Neural progenitor cell (in vitro differentiated cells): ENCODE data around the gene RBM44. TPM values are rescaled to one million over a fixed set of nuclear protein-coding genes. Genes with fewer than 3 reads are reported as not detected.
A peak's percentile ranks its signal among the peaks of the same experiment; 100 is the strongest.

Source experiments
- DNase-seq: peaks from one replicate; pipeline ENCODE4 v3.0.0-alpha.2; 2016; ENCODE audit warnings: low spot score
- H2AFZ ChIP-seq: fragments of 200-600 bp; sonication (generic); replicated peaks from 2 replicates; pipeline ENCODE4 v1.6.1; 2016; ENCODE audit warnings: antibody characterized with exemption
- H3F3A ChIP-seq: fragments of 200-600 bp; sonication (generic); 2 replicates; pipeline ENCODE4 v1.6.1; 2016; ENCODE audit warnings: antibody characterized with exemption, low read depth
- H3K27ac ChIP-seq: fragments of 200-600 bp; sonication (generic); 2 replicates; pipeline ENCODE4 v1.5.1; 2016; ENCODE audit warnings: mild to moderate bottlenecking
- H3K27me3 ChIP-seq: fragments of 200-600 bp; sonication (generic); 2 replicates; pipeline ENCODE4 v1.6.1; 2016; ENCODE audit warnings: mild to moderate bottlenecking, moderate library complexity
- H3K36me3 ChIP-seq: fragments of 200-600 bp; sonication (generic); 2 replicates; pipeline ENCODE4 v1.5.1; 2016
- H3K4me1 ChIP-seq: fragments of 200-600 bp; sonication (generic); 2 replicates; pipeline ENCODE4 v1.6.1; 2016; ENCODE audit warnings: mixed run types
- H3K4me2 ChIP-seq: fragments of 200-600 bp; sonication (generic); 2 replicates; pipeline ENCODE4 v1.6.1; 2016
- H3K4me3 ChIP-seq: fragments of 200-600 bp; sonication (generic); 2 replicates; pipeline ENCODE4 v1.5.1; 2016
- H3K79me2 ChIP-seq: fragments of 200-600 bp; sonication (generic); 2 replicates; pipeline ENCODE4 v1.6.1; 2016; ENCODE audit warnings: low read depth
- H3K9ac ChIP-seq: fragments of 200-600 bp; sonication (generic); 2 replicates; pipeline ENCODE4 v1.6.1; 2016
- H3K9me3 ChIP-seq: fragments of 200-600 bp; sonication (generic); 2 replicates; pipeline ENCODE4 v1.5.1; 2016; ENCODE audit warnings: low read depth
- H4K20me1 ChIP-seq: fragments of 200-600 bp; sonication (generic); 2 replicates; pipeline ENCODE4 v1.6.1; 2016; ENCODE audit warnings: low read depth
- H3K27ac Mint-ChIP-seq: 3 replicates; pipeline ENCODE4 v1.8.0; 2021; ENCODE audit warnings: mixed read lengths
- H3K27me3 Mint-ChIP-seq: 2 replicates; pipeline ENCODE4 v1.8.0; 2022; ENCODE audit warnings: low read depth, mild to moderate bottlenecking, inconsistent platforms, moderate library complexity, mixed read lengths; ENCODE audit not compliant: insufficient read depth
- H3K36me3 Mint-ChIP-seq: 3 replicates; pipeline ENCODE4 v1.8.0; 2021; ENCODE audit warnings: mixed read lengths
- H3K4me1 Mint-ChIP-seq: 3 replicates; pipeline ENCODE4 v1.8.0; 2021; ENCODE audit warnings: mixed read lengths
- H3K4me3 Mint-ChIP-seq: 3 replicates; pipeline ENCODE4 v1.8.0; 2021; ENCODE audit warnings: mild to moderate bottlenecking, moderate library complexity, mixed read lengths
- H3K9me3 Mint-ChIP-seq: 3 replicates; pipeline ENCODE4 v1.8.0; 2020; ENCODE audit warnings: mixed read lengths
- EZH2 ChIP-seq: fragments of 200-600 bp; sonication (generic); IDR thresholded peaks from 2 replicates; pipeline ENCODE4 v1.6.1; 2017; ENCODE audit warnings: antibody characterized with exemption, mild to moderate bottlenecking, moderate library complexity
- EZH2phosphoT487 ChIP-seq: fragments of 200-600 bp; sonication (generic); IDR thresholded peaks from 2 replicates; pipeline ENCODE4 v1.6.1; 2017; ENCODE audit warnings: antibody characterized with exemption
- total RNA-seq: library from RNA; depleted of rRNA; stranded (reverse); fragments of >200 nt; gene quantifications from 2 replicates; pipeline ENCODE4 v1.2.3, GENCODE V29; 2015; ENCODE audit warnings: low replicate concordance
- TF ChIP-seq, protein P1 (sequence below): fragments of 200-600 bp; sonication (generic); IDR thresholded peaks from 2 replicates; pipeline ENCODE4 v1.5.1; 2017; ENCODE audit warnings: antibody characterized with exemption, mild to moderate bottlenecking

RBM44 gene
- total RNA-seq, 1 donor from 2014 or later, result 0.30 TPM

DNA sequence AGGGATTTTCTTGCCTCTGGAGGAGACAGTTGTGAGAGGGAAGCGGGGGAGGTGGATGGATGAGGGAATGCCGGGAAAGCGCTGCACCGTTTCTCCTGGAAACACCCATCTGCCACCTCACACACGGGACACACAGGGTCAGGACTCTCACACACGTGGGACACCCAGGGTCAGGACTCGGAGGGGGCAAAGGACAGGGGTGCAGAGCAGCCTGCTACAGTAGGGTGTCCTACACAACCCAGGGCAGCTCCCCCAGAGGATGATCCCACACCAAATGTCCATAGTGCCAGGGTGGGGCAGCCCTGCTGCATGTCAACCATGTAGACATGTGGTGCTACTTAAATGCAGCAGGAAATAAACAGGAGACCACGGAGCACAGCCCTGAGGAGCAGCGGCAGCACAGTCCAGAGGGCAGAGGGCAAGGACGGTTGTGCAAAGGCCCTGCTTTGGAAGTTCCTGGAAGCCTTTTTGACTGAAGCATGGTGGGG is 65.9 kb downstream of the RBM44 start:
- TF ChIP-seq, protein P1, sequence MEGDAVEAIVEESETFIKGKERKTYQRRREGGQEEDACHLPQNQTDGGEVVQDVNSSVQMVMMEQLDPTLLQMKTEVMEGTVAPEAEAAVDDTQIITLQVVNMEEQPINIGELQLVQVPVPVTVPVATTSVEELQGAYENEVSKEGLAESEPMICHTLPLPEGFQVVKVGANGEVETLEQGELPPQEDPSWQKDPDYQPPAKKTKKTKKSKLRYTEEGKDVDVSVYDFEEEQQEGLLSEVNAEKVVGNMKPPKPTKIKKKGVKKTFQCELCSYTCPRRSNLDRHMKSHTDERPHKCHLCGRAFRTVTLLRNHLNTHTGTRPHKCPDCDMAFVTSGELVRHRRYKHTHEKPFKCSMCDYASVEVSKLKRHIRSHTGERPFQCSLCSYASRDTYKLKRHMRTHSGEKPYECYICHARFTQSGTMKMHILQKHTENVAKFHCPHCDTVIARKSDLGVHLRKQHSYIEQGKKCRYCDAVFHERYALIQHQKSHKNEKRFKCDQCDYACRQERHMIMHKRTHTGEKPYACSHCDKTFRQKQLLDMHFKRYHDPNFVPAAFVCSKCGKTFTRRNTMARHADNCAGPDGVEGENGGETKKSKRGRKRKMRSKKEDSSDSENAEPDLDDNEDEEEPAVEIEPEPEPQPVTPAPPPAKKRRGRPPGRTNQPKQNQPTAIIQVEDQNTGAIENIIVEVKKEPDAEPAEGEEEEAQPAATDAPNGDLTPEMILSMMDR, result no peak
- no peak for TF ChIP-seq EZH2
- H3K27ac Mint-ChIP-seq, result peak overlapping the region; percentile 84
- H3K4me2 ChIP-seq, result no peak overlapping the region

DNA sequence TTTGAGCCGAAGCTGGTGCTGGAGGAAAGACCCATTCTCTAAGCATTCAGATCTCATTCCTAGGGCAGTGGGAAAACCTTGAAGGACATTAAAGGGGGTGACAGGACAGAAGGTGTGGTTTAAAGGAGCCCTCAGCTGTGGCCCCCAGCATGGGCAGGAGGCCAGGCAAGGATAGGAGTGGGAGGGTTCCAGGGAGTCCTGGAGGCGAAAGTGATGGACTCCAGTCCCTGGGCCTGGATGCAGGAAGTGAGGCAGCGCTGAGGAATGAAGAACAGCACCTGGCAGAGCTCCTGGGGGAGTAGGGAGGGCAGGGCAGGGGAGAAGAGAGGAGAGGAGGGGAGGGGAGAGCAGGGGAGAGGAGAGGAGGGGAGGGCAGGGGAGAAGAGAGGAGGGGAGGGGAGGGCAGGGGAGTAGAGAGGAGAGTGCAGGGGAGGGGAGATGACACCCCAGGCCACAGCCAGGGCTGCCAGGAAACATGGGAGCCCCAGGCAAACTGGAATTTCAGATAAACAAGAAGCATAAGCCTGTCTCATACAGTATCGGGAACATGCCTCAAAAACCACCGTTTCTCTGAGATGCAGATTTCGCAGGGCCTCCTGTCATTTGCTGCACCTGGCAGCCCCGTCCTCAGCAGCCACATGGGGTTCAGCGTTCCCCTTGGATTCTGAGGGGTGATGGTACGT is 66.5 kb downstream of the RBM44 start:
- Histone ChIP-seq H3K79me2 (no peaks in the 10 kb centered on the region), H3K27ac (no peak overlapping the region), H3K36me3 (no peaks in the 10 kb centered on the region), H3K4me2 (no peak overlapping the region), H3K4me3 (no peak overlapping the region), H3K4me1 (peaks cover 1% of the 10 kb centered on the region), H3K9ac (no peak overlapping the region), H2AFZ (no peak overlapping the region), H3F3A (peaks cover 5% of the 10 kb centered on the region), H4K20me1 (peaks cover 6% of the 10 kb centered on the region), H3K27me3 (peaks cover 25% of the 10 kb centered on the region), H3K9me3 (no peaks in the 10 kb centered on the region)
- Mint-ChIP-seq H3K4me3 (peak overlapping the region; percentile 72), H3K36me3 (no peaks in the 10 kb centered on the region), H3K4me1 (peaks cover 44% of the 10 kb centered on the region), H3K9me3 (peaks cover 2% of the 10 kb centered on the region), H3K27ac (peak overlapping the region; percentile 84), H3K27me3 (peaks cover 20% of the 10 kb centered on the region)
- TF ChIP-seq EZH2phosphoT487 (no peak), EZH2 (no peak)
- TF ChIP-seq, protein P1, result no peak
- no peak for DNase-seq

More for the DNA sequence above, 65.9 kb downstream of the RBM44 start:
- Histone ChIP-seq H3K27ac (no peak overlapping the region), H4K20me1 (peaks cover 7% of the 10 kb centered on the region), H3K9me3 (no peaks in the 10 kb centered on the region), H3K4me3 (no peak overlapping the region), H3F3A (peaks cover 7% of the 10 kb centered on the region), H3K9ac (no peak overlapping the region), H3K79me2 (no peaks in the 10 kb centered on the region), H3K4me1 (peaks cover 7% of the 10 kb centered on the region), H3K36me3 (no peaks in the 10 kb centered on the region), H3K27me3 (peaks cover 31% of the 10 kb centered on the region), H2AFZ (no peak overlapping the region)
- Mint-ChIP-seq H3K36me3 (no peaks in the 10 kb centered on the region), H3K4me1 (peaks cover 48% of the 10 kb centered on the region), H3K4me3 (no peak overlapping the region), H3K9me3 (peaks cover 2% of the 10 kb centered on the region), H3K27me3 (peaks cover 20% of the 10 kb centered on the region)
- no peak for DNase-seq

DNA sequence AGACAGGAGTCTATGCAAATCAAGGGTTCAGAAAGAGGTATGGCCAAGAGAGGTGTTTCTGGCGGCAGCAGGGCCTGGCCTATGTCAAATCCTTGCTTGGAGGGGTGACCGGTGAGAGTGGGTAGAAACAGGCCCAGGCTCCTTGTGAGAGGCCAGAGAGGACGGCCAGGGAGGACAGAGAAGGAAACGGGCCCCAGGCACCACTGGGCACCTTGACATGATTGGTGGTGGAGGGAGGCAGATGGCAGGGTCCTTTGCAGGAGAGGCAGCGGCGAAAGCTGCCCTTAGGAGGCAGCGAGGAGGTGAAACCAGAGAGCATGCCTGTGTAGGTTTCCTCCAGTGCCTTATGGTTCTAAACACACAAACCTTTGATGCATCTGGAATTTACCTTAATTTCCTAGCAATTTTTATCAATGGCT is 67.1 kb downstream of the RBM44 start:
- peak; percentile 1 for DNase-seq
- Histone ChIP-seq H4K20me1 (peaks cover under 1% of the 10 kb centered on the region), H3K79me2 (no peaks in the 10 kb centered on the region), H3K27ac (no peak overlapping the region), H3K9ac (no peak overlapping the region), H3F3A (no peaks in the 10 kb centered on the region), H3K9me3 (no peaks in the 10 kb centered on the region), H2AFZ (no peak overlapping the region), H3K27me3 (peaks cover 19% of the 10 kb centered on the region), H3K4me3 (no peak overlapping the region), H3K4me2 (no peak overlapping the region), H3K4me1 (no peaks in the 10 kb centered on the region), H3K36me3 (no peaks in the 10 kb centered on the region)
- Mint-ChIP-seq H3K4me3 (peak overlapping the region; percentile 72), H3K36me3 (no peaks in the 10 kb centered on the region), H3K4me1 (peaks cover 39% of the 10 kb centered on the region), H3K27ac (peak overlapping the region; percentile 31), H3K9me3 (peaks cover 2% of the 10 kb centered on the region), H3K27me3 (peaks cover 15% of the 10 kb centered on the region)
- TF ChIP-seq EZH2phosphoT487 (no peak), EZH2 (no peak)
- TF ChIP-seq, protein P1, result no peak
